Articular chondrocyte of knee joint (primary cell): ENCODE data around the gene ZNF227. TPM values are rescaled to one million over a fixed set of nuclear protein-coding genes. Genes with fewer than 3 reads are reported as not detected.

Experiments used
- total RNA-seq: library from RNA; depleted of rRNA; stranded (reverse); fragments of >200 nt; gene quantifications from 2 replicates; pipeline ENCODE4 v1.2.3, GENCODE V29; 2012

The ZNF227 gene
- total RNA-seq = 21.8 and 25.3 TPM in 2 replicates

DNA sequence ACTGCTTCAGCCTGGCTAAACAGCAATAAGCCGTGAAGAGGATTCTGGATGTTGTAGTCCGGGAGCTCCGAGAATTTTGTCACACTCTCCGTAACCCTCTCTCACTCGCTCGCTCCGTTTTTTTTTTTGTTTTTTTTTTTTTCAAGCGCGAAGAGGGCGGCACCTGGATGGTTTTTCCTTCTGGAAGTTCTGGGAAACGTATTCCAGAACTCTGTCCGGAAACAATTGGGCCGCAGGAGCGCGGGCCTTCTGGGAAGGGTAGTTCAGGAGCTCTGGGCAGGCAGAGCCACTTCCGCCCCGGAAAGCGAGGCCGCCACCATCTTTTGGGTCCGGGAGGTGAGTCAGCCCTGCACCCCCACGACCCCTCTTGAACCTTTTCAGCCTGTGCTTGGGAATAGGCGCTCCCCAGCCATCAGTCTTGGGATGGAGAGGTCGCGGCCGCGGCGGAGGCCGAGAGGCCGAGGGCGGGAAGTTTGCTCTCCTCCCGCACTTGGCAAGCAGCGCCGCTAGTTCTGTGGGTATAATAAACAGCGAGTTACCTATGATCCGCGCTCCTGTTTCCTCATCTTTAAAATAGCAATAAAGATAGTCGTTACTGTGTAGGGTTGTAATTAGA, at the start of gene ZNF227:
ZNF227 (plus strand) TSS at position 283 of the 616 bp plus-strand sequence. CDS start 5,261 bp downstream, outside the sequence.

DNA sequence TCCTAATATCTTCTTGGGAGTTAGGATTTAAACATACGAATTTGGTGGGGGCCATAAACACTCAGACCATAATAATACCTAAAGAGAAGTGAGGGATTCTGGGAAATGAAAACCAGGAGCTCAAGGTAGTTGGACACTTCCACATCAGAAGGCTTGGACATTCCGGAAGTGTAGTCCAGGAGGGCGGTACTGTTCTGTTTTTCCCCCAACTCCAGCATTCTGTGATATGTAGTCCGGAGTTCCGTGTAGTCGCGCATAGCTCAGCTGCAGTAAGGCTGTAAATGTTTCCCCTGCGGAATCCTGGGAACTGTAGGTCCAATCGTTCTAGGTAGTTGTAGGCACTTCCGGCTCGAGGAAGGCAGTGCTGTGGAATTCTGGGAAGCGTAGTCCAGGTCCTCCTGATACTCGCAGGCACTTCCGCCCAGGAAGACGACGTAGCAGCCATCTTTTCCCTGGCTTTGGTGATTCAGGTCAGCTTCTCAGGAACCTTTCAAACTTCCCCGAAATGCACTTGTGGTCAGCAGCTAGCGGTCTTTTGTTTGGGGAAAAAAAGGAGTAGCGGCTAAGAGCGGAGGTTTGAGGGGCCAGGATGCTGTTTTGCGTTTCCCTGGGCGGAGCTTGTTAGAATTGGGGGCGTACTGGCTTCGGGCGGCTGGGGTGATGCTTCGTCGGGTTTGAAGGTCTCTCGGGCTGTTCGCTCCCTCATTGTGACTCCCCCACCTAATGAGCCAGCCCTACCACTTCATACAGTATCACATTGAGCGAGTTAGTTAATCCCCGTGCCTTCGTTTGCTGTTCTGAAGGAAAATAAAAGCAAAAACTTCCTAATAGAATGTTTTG, 47.4 kb upstream of the ZNF227 start, which contains the start of gene ZNF226:
ZNF226 (plus strand) TSS at position 428 of the 840 bp plus-strand sequence. CDS start 4,981 bp downstream, outside the sequence.

Other genes starting within 250 kb of the ZNF227 start
- gene ZNF155, start 228.3 kb upstream of the ZNF227 start, total RNA-seq = 9.9 and 11.7 TPM in 2 replicates
- 4.8 and 5.2 TPM in 2 replicates for gene ZNF230, start 209.6 kb upstream of the ZNF227 start, total RNA-seq
- gene ZNF222, start 187.2 kb upstream of the ZNF227 start, total RNA-seq = 7.2 and 11.3 TPM in 2 replicates
- gene ZNF223, start 160.5 kb upstream of the ZNF227 start, total RNA-seq = 6.4 and 7.1 TPM in 2 replicates
- gene ZNF284, start 140.4 kb upstream of the ZNF227 start, total RNA-seq = 4.6 and 5.6 TPM in 2 replicates
- 35.7 and 37.9 TPM in 2 replicates for gene ZNF224, start 118.2 kb upstream of the ZNF227 start, total RNA-seq
- 7.1 and 10.3 TPM in 2 replicates for gene ZNF225, start 99.1 kb upstream of the ZNF227 start, total RNA-seq
- gene ZNF234, start 71.0 kb upstream of the ZNF227 start, total RNA-seq = 16.4 and 16.5 TPM in 2 replicates
- 26.7 and 27.1 TPM in 2 replicates for gene ZNF226, start 47.4 kb upstream of the ZNF227 start, total RNA-seq
- gene ZNF233, start 47.4 kb downstream of the ZNF227 start, total RNA-seq = 0.91 and 1.3 TPM in 2 replicates
- 3.0 and 5.1 TPM in 2 replicates for gene ZNF235, start 92.5 kb downstream of the ZNF227 start, total RNA-seq
- 9.8 and 11.1 TPM in 2 replicates for gene ZNF112, start 144.1 kb downstream of the ZNF227 start, total RNA-seq
- gene ZNF285, start 189.1 kb downstream of the ZNF227 start, total RNA-seq = 3.9 and 4.4 TPM in 2 replicates
- gene ZNF229, start 235.9 kb downstream of the ZNF227 start, total RNA-seq = 12.0 and 13.3 TPM in 2 replicates